ENCODE measurements around the gene PXN. TPM values are rescaled to one million over a fixed set of nuclear protein-coding genes. Genes with fewer than 3 reads are reported as not detected.

The PXN gene
- polyA plus RNA-seq, 4 donors = 79.3 to 132 (median 115) TPM

GRCh38 chr12:120231316-120232011 is 34.1 kb downstream of the PXN start:
- DNase-seq (peak; percentile 72 to 83), FAIRE-seq (no peak)
- Histone ChIP-seq H3K4me3 (ENCODE audit: low read depth in 1 of 3, low read length in 3 of 3) (no peak overlapping the region), H3K27ac (ENCODE audit: low read depth in 1 of 3, low read length in 2 of 3) (peak overlapping the region; percentile 53 to 99 (median 94)), H3K4me1 (ENCODE audit: control insufficient read depth in 3 of 3, insufficient read depth in 2 of 3, low read depth in 1 of 3, low read length in 2 of 3) (peaks cover 28 to 96% (median 40%) of the 10 kb centered on the region in 3 donors), H3K36me3 (ENCODE audit: control insufficient read depth in 3 of 3, insufficient read depth in 2 of 3, low read depth in 1 of 3, low read length in 3 of 3) (peaks cover 0 to 33% (median 0%) of the 10 kb centered on the region in 3 donors), H3K27me3 (ENCODE audit: control insufficient read depth in 3 of 3, insufficient read depth in 3 of 3, low read length in 3 of 3) (no peaks in the 10 kb centered on the region), H3K9me3 (ENCODE audit: control insufficient read depth in 2 of 2, insufficient read depth in 1 of 2, low read depth in 1 of 2, low read length in 1 of 2) (no peaks in the 10 kb centered on the region)
- 16 to 27% (median 24%) methylated on average over 3 of the region's 3 CpGs for WGBS, 3 donors

GRCh38 chr12:120230974-120231315 is 34.6 kb downstream of the PXN start:
- Histone ChIP-seq H3K36me3 (ENCODE audit: control insufficient read depth in 3 of 3, insufficient read depth in 2 of 3, low read depth in 1 of 3, low read length in 3 of 3) (peaks cover 0 to 37% (median 0%) of the 10 kb centered on the region in 3 donors), H3K9me3 (ENCODE audit: control insufficient read depth in 2 of 2, insufficient read depth in 1 of 2, low read depth in 1 of 2, low read length in 1 of 2) (no peaks in the 10 kb centered on the region), H3K4me3 (ENCODE audit: low read depth in 1 of 3, low read length in 3 of 3) (no peak overlapping the region), H3K4me1 (ENCODE audit: control insufficient read depth in 3 of 3, insufficient read depth in 2 of 3, low read depth in 1 of 3, low read length in 2 of 3) (peaks cover 29 to 97% (median 38%) of the 10 kb centered on the region in 3 donors), H3K27ac (ENCODE audit: low read depth in 1 of 3, low read length in 2 of 3) (peak overlapping the region; percentile 53 to 99 (median 94)), H3K27me3 (ENCODE audit: control insufficient read depth in 3 of 3, insufficient read depth in 3 of 3, low read length in 3 of 3) (no peaks in the 10 kb centered on the region)
- FAIRE-seq (no peak), DNase-seq (no peak)
- WGBS, 3 donors = 47 to 64% (median 59%) methylated on average over 6 of the region's 6 CpGs

GRCh38 chr12:120230326-120230973 is 35.1 kb downstream of the PXN start:
- DNase-seq (peak; percentile 70 to 78), FAIRE-seq (no peak)
- Histone ChIP-seq H3K36me3 (ENCODE audit: control insufficient read depth in 3 of 3, insufficient read depth in 2 of 3, low read depth in 1 of 3, low read length in 3 of 3) (peaks cover 0 to 38% (median 0%) of the 10 kb centered on the region in 3 donors), H3K27ac (ENCODE audit: low read depth in 1 of 3, low read length in 2 of 3) (peak overlapping the region; percentile 87 to 99 (median 94)), H3K9me3 (ENCODE audit: control insufficient read depth in 2 of 2, insufficient read depth in 1 of 2, low read depth in 1 of 2, low read length in 1 of 2) (no peaks in the 10 kb centered on the region), H3K4me1 (ENCODE audit: control insufficient read depth in 3 of 3, insufficient read depth in 2 of 3, low read depth in 1 of 3, low read length in 2 of 3) (peaks cover 25 to 97% (median 37%) of the 10 kb centered on the region in 3 donors), H3K4me3 (ENCODE audit: low read depth in 1 of 3, low read length in 3 of 3) (no peak overlapping the region), H3K27me3 (ENCODE audit: control insufficient read depth in 3 of 3, insufficient read depth in 3 of 3, low read length in 3 of 3) (no peaks in the 10 kb centered on the region)
- 30 to 40% (median 32%) methylated on average over 9 of the region's 9 CpGs for WGBS, 3 donors

- FAIRE-seq (no peak), DNase-seq (peak; percentile 89 to 94)
- peak overlapping the region; percentile 87 to 99 (median 94) for H3K27ac ChIP-seq (ENCODE audit: low read depth in 1 of 3, low read length in 2 of 3)
- H3K27me3 ChIP-seq (ENCODE audit: control insufficient read depth in 3 of 3, insufficient read depth in 3 of 3, low read length in 3 of 3) = no peaks in the 10 kb centered on the region
- H3K4me1 ChIP-seq (ENCODE audit: control insufficient read depth in 3 of 3, insufficient read depth in 2 of 3, low read depth in 1 of 3, low read length in 2 of 3) = peaks cover 24 to 97% (median 31%) of the 10 kb centered on the region in 3 donors
- no peaks in the 10 kb centered on the region for H3K9me3 ChIP-seq (ENCODE audit: control insufficient read depth in 2 of 2, insufficient read depth in 1 of 2, low read depth in 1 of 2, low read length in 1 of 2)
- H3K4me3 ChIP-seq (ENCODE audit: low read depth in 1 of 3, low read length in 3 of 3) = peak overlapping the region in 1 of 3 donors; percentile 3
- peaks cover 0 to 34% (median 0%) of the 10 kb centered on the region in 3 donors for H3K36me3 ChIP-seq (ENCODE audit: control insufficient read depth in 3 of 3, insufficient read depth in 2 of 3, low read depth in 1 of 3, low read length in 3 of 3)
- WGBS, 3 donors = 25 to 53% (median 48%) methylated on average over 12 of the region's 12 CpGs
These were observed 35.8 kb downstream of the PXN start for GRCh38 chr12:120229487-120230325.

- H3K27me3 ChIP-seq (ENCODE audit: control insufficient read depth in 3 of 3, insufficient read depth in 3 of 3, low read length in 3 of 3) = no peaks in the 10 kb centered on the region
- H3K36me3 ChIP-seq (ENCODE audit: control insufficient read depth in 3 of 3, insufficient read depth in 2 of 3, low read depth in 1 of 3, low read length in 3 of 3) = peaks cover 0 to 36% (median 0%) of the 10 kb centered on the region in 3 donors
- peaks cover 24 to 96% (median 31%) of the 10 kb centered on the region in 3 donors for H3K4me1 ChIP-seq (ENCODE audit: control insufficient read depth in 3 of 3, insufficient read depth in 2 of 3, low read depth in 1 of 3, low read length in 2 of 3)
- no peaks in the 10 kb centered on the region for H3K9me3 ChIP-seq (ENCODE audit: control insufficient read depth in 2 of 2, insufficient read depth in 1 of 2, low read depth in 1 of 2, low read length in 1 of 2)
- H3K27ac ChIP-seq (ENCODE audit: low read depth in 1 of 3, low read length in 2 of 3) = peak overlapping the region; percentile 76 to 99 (median 94)
- WGBS, 3 donors = 18 to 42% (median 37%) methylated on average over 7 of the region's 7 CpGs
- DNase-seq = peak; percentile 87 to 92
- H3K4me3 ChIP-seq (ENCODE audit: low read depth in 1 of 3, low read length in 3 of 3) = peak overlapping the region in 1 of 3 donors; percentile 10
- no peak for FAIRE-seq
These were observed 36.5 kb downstream of the PXN start for GRCh38 chr12:120229071-120229486.

- Histone ChIP-seq H3K36me3 (ENCODE audit: control insufficient read depth in 3 of 3, insufficient read depth in 2 of 3, low read depth in 1 of 3, low read length in 3 of 3) (peaks cover 0 to 42% (median 0%) of the 10 kb centered on the region in 3 donors), H3K27me3 (ENCODE audit: control insufficient read depth in 3 of 3, insufficient read depth in 3 of 3, low read length in 3 of 3) (no peaks in the 10 kb centered on the region), H3K27ac (ENCODE audit: low read depth in 1 of 3, low read length in 2 of 3) (peak overlapping the region; percentile 76 to 99 (median 94)), H3K4me1 (ENCODE audit: control insufficient read depth in 3 of 3, insufficient read depth in 2 of 3, low read depth in 1 of 3, low read length in 2 of 3) (peaks cover 24 to 96% (median 31%) of the 10 kb centered on the region in 3 donors), H3K9me3 (ENCODE audit: control insufficient read depth in 2 of 2, insufficient read depth in 1 of 2, low read depth in 1 of 2, low read length in 1 of 2) (no peaks in the 10 kb centered on the region), H3K4me3 (ENCODE audit: low read depth in 1 of 3, low read length in 3 of 3) (peak overlapping the region in 1 of 3 donors; percentile 10)
- peak; percentile 97 for DNase-seq
- WGBS, 3 donors = 10 to 16% (median 12%) methylated on average over 21 to 23 of the region's 23 CpGs
- FAIRE-seq = no peak
These were observed 37.0 kb downstream of the PXN start for GRCh38 chr12:120228291-120229070.

GRCh38 chr12:120228041-120228290 is 37.6 kb downstream of the PXN start:
- H3K4me3 ChIP-seq (ENCODE audit: low read depth in 1 of 3, low read length in 3 of 3) = peak overlapping the region in 1 of 3 donors; percentile 6
- DNase-seq = no peak
- whole genome bisulfite sequencing, 3 donors = 18 to 37% (median 30%) methylated on average over 3 of the region's 3 CpGs
- no peaks in the 10 kb centered on the region for H3K9me3 ChIP-seq (ENCODE audit: control insufficient read depth in 2 of 2, insufficient read depth in 1 of 2, low read depth in 1 of 2, low read length in 1 of 2)
- H3K27ac ChIP-seq (ENCODE audit: low read depth in 1 of 3, low read length in 2 of 3) = peak overlapping the region; percentile 75 to 99 (median 94)
- H3K27me3 ChIP-seq (ENCODE audit: control insufficient read depth in 3 of 3, insufficient read depth in 3 of 3, low read length in 3 of 3) = no peaks in the 10 kb centered on the region
- peaks cover 0 to 48% (median 0%) of the 10 kb centered on the region in 3 donors for H3K36me3 ChIP-seq (ENCODE audit: control insufficient read depth in 3 of 3, insufficient read depth in 2 of 3, low read depth in 1 of 3, low read length in 3 of 3)
- peaks cover 24 to 94% (median 31%) of the 10 kb centered on the region in 3 donors for H3K4me1 ChIP-seq (ENCODE audit: control insufficient read depth in 3 of 3, insufficient read depth in 2 of 3, low read depth in 1 of 3, low read length in 2 of 3)
- no peak for FAIRE-seq

All from small intestine (tissue), 7 donors.